MCF 10A (cell line): Measurements from ENCODE around the gene SMYD3. TPM values are rescaled to one million over a fixed set of nuclear protein-coding genes. Genes with fewer than 3 reads are reported as not detected.

Experiments
- BruUV-seq: library from RNA; stranded (reverse); fragments of 400-500 nt; replicated peaks from 2 replicates; lab custom pipeline; 2021; lab: Mats Ljungman, UMichigan
- CTCF ChIA-PET: fragments of 300-600 bp; sonication (Branson Sonifier 250); formaldehyde crosslinking; extraction: SDS; loops from one replicate; lab custom pipeline; 2021; ENCODE audit warnings: antibody characterized with exemption, inconsistent platforms; lab: Yijun Ruan, JAX
- POLR2A ChIA-PET: fragments of 300-600, 350-650 bp; sonication (Branson Sonifier 250); formaldehyde crosslinking; extraction: SDS; loops from one replicate; lab custom pipeline; 2020; ENCODE audit warnings: antibody characterized with exemption, inconsistent platforms; lab: Yijun Ruan, JAX
- DNase-seq: peaks from one replicate; pipeline ENCODE4 v3.0.0-alpha.2; 2018; ENCODE audit not compliant: unreplicated experiment
- H3K27ac Mint-ChIP-seq: one replicate; pipeline ENCODE4 v1.8.0; 2022; ENCODE audit warnings: mild to moderate bottlenecking, low read depth, mixed read lengths; ENCODE audit not compliant: unreplicated experiment
- H3K27me3 Mint-ChIP-seq: one replicate; pipeline ENCODE4 v1.8.0; 2022; ENCODE audit warnings: mixed read lengths; ENCODE audit not compliant: insufficient read depth, unreplicated experiment
- H3K36me3 Mint-ChIP-seq: one replicate; pipeline ENCODE4 v1.8.0; 2022; ENCODE audit warnings: mild to moderate bottlenecking, moderate library complexity, mixed read lengths; ENCODE audit not compliant: insufficient read depth, unreplicated experiment
- H3K4me1 Mint-ChIP-seq: one replicate; pipeline ENCODE4 v1.8.0; 2022; ENCODE audit warnings: mixed read lengths; ENCODE audit not compliant: insufficient read depth, unreplicated experiment
- H3K4me3 Mint-ChIP-seq: one replicate; pipeline ENCODE4 v1.8.0; 2022; ENCODE audit warnings: mild to moderate bottlenecking, moderate library complexity, mixed read lengths; ENCODE audit not compliant: unreplicated experiment
- H3K9me3 Mint-ChIP-seq: one replicate; pipeline ENCODE4 v1.8.0; 2022; ENCODE audit warnings: mixed read lengths; ENCODE audit not compliant: unreplicated experiment
- CTCF ChIP-seq: fragments of 200-600 bp; IDR thresholded peaks from one replicate; pipeline ENCODE4 v1.8.0; 2022; ENCODE audit warnings: antibody characterized with exemption, mild to moderate bottlenecking; ENCODE audit not compliant: unreplicated experiment
- intact Hi-C: fragments of 100-400 bp; cut with micrococcal nuclease; formaldehyde crosslinking; loops from 2 replicates; pipeline ENCODE4 v1.14.1; 2022
- total RNA-seq: library from RNA; stranded (reverse); gene quantifications from 2 replicates; pipeline ENCODE4 v1.2.3, GENCODE V29; 2022

SMYD3 gene
- total RNA-seq, 1 experiment from 2014 or later: 26.9 TPM

DNA sequence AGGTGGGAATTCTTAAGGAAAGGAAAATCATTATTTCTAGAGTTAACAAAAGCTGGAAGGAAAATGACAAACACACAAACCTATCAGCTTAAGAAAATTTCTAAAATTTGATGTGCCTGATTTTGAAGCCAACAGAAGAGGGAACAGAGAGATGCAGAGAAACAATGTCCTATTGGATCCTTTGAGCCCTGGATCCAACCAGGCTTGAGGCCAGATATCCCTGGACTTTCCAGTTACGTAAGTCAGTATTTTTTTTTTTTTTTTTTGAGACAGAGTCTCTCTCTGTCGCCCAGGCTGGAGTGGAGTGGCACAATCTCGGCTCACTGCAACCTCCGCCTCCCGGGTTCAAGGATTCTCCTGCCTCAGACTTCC, 703.4 kb downstream of the SMYD3 start:
- BruUV-seq: no TSS peak
- ChIA-PET CTCF (interaction anchor here (0.8 to 0.9 kb wide), 2 partner anchors 481 to 734 kb away, joined by 3 read pairs; no protein-coding TSS in a partner anchor), POLR2A (interaction anchor here (1.4 kb wide), 1 partner anchor 14 kb away, joined by 4 read pairs; no protein-coding TSS in a partner anchor)
- no peak for TF ChIP-seq CTCF
- no peak overlapping the region for H3K27ac Mint-ChIP-seq
- intact Hi-C loops: no loop called here
- no peak for DNase-seq
- H3K27me3 Mint-ChIP-seq: no peaks in the 10 kb centered on the region
- no peaks in the 10 kb centered on the region for H3K4me1 Mint-ChIP-seq
- peaks cover 7% of the 10 kb centered on the region for H3K36me3 Mint-ChIP-seq
- H3K4me3 Mint-ChIP-seq: no peak overlapping the region
- no peaks in the 10 kb centered on the region for H3K9me3 Mint-ChIP-seq

DNA sequence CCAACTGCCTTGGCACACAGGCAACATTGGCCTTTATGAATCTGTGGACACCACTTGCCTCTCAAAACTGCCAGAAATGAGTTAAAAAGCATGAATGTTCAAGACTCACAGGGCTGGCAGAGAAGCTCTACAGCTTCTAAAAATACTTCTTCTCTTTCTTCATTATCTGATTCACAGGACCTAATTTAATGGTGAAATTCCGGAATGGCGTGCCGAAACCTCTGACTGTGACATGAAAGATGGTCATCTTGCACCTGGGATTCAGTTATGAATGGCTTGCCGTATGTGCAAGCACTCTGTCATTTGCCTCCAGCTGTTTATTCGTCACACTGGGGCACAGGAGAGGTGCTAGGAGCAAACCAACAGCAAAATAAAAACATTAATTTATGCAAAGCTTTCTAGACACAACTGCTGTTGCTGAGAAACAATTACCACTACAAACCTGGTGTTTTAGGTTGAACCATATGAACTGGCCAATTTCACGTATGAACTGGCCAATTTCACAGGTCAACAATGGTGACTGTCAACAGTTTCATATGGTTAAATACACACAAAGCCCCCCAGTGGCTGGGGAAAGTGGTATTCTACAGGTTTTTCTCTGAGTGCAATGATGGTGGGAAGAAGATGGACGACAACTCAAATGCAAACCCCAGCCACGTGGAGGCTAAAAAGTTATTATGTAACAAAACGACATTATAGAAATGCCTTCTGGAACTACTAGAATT, 704.0 kb downstream of the SMYD3 start:
- no peak for DNase-seq
- CTCF ChIA-PET: interaction anchor here (0.7 to 1.4 kb wide), 6 partner anchors 13 to 733 kb away, joined by 3 to 8 read pairs (median 4); no protein-coding TSS in a partner anchor
- no TSS peak for BruUV-seq

GRCh38 chr1:245800901-245801605, 706.0 kb downstream of the SMYD3 start:
- Mint-ChIP-seq H3K27ac (no peak overlapping the region), H3K4me1 (no peaks in the 10 kb centered on the region), H3K36me3 (peaks cover 7% of the 10 kb centered on the region), H3K9me3 (no peaks in the 10 kb centered on the region), H3K27me3 (no peaks in the 10 kb centered on the region), H3K4me3 (no peak overlapping the region)
- BruUV-seq: no TSS peak
- DNase-seq: no peak
- POLR2A ChIA-PET: interaction anchor here (0.8 to 1.5 kb wide), 2 partner anchors 12 to 13 kb away, joined by 3 to 7 read pairs; no protein-coding TSS in a partner anchor
- intact Hi-C loops: no loop called here
- TF ChIP-seq CTCF: no peak
- CTCF ChIA-PET: interaction anchor here (0.5 to 0.7 kb wide), 2 partner anchors 43 to 648 kb away, joined by 3 to 6 read pairs; no protein-coding TSS in a partner anchor

More for the DNA sequence above, 704.0 kb downstream of the SMYD3 start:
- intact Hi-C loops: no loop called here
- Mint-ChIP-seq H3K9me3 (no peaks in the 10 kb centered on the region), H3K27me3 (no peaks in the 10 kb centered on the region), H3K36me3 (peaks cover 7% of the 10 kb centered on the region), H3K4me1 (no peaks in the 10 kb centered on the region), H3K4me3 (no peak overlapping the region), H3K27ac (no peak overlapping the region)
- POLR2A ChIA-PET: interaction anchor here (1.0 to 1.4 kb wide), 2 partner anchors 14 to 590 kb away, joined by 4 to 5 read pairs; no protein-coding TSS in a partner anchor
- TF ChIP-seq CTCF: no peak

- no TSS peak for BruUV-seq
- TF ChIP-seq CTCF: no peak
- Mint-ChIP-seq H3K27ac (no peak overlapping the region), H3K4me3 (no peak overlapping the region), H3K36me3 (peaks cover 7% of the 10 kb centered on the region), H3K27me3 (no peaks in the 10 kb centered on the region), H3K9me3 (no peaks in the 10 kb centered on the region), H3K4me1 (no peaks in the 10 kb centered on the region)
- no peak for DNase-seq
- intact Hi-C loops: no loop called here
- ChIA-PET POLR2A (interaction anchor here (0.8 to 1.4 kb wide), 3 partner anchors 9 to 45 kb away, joined by 3 to 7 read pairs (median 3); no protein-coding TSS in a partner anchor), CTCF (interaction anchor here (0.5 to 1.3 kb wide), 11 partner anchors 9 to 764 kb away, joined by 3 to 6 read pairs (median 4); no protein-coding TSS in a partner anchor)
These were observed 708.7 kb downstream of the SMYD3 start for GRCh38 chr1:245798349-245798711.
